CD4-positive, alpha-beta memory T cell (primary cell): Measurements from ENCODE around the gene TOLLIP. TPM values are rescaled to one million over a fixed set of nuclear protein-coding genes. Genes with fewer than 3 reads are reported as not detected.
A peak's percentile ranks its signal among the peaks of the same experiment; 100 is the strongest.

Source experiments
- CTCF ChIA-PET: fragments of 350-600 bp; sonication (Branson Sonifier 250); formaldehyde crosslinking; loops from one replicate; lab custom pipeline; 2021; ENCODE audit warnings: inconsistent platforms; ENCODE audit not compliant: partially characterized antibody; lab: Charles Lee
- POLR2A ChIA-PET: fragments of 350-600 bp; sonication (Branson Sonifier 250); formaldehyde crosslinking; loops from one replicate; lab custom pipeline; 2021; ENCODE audit not compliant: partially characterized antibody; lab: Charles Lee
- DNase-seq, 5 donors: peaks; one replicate each; pipeline versions ENCODE4 v3.0.0 to v3.0.0-alpha.2; 2020 to 2022; ENCODE audit warnings: mixed read lengths in 1 of 5
- H3K27ac ChIP-seq: one replicate; pipeline ENCODE4 v1.7.0; 2013; ENCODE audit warnings: low read depth, low read length
- H3K27me3 ChIP-seq: 2 replicates; pipeline ENCODE4 v1.7.0; 2013; ENCODE audit warnings: mild to moderate bottlenecking, low read length, moderate library complexity; ENCODE audit not compliant: insufficient read depth
- H3K36me3 ChIP-seq: 2 replicates; pipeline ENCODE4 v1.7.0; 2013; ENCODE audit warnings: mild to moderate bottlenecking, low read length, moderate library complexity; ENCODE audit not compliant: insufficient read depth
- H3K4me1 ChIP-seq: 2 replicates; pipeline ENCODE4 v1.7.0; 2013; ENCODE audit warnings: mild to moderate bottlenecking, low read length, moderate library complexity; ENCODE audit not compliant: insufficient read depth
- H3K4me3 ChIP-seq, 2 donors: one replicate each; pipeline ENCODE4 v1.7.0; 2013; ENCODE audit warnings: low read length in 2 of 2, mild to moderate bottlenecking in 1 of 2
- H3K9me3 ChIP-seq, 2 donors: one replicate each; pipeline ENCODE4 v1.7.0; 2013; ENCODE audit warnings: low read length in 2 of 2, control low read depth in 1 of 2; ENCODE audit not compliant: control insufficient read depth in 1 of 2
- H3K27ac Mint-ChIP-seq, 7 donors: one replicate each; pipeline ENCODE4 v1.8.0; 2020 to 2021; ENCODE audit warnings: mixed read lengths in 7 of 7, mild to moderate bottlenecking in 6 of 7, inconsistent platforms in 3 of 7, moderate library complexity in 3 of 7
- H3K27me3 Mint-ChIP-seq, 2 donors: one replicate each; pipeline ENCODE4 v1.8.0; 2020 to 2021; ENCODE audit warnings: mixed read lengths in 2 of 2
- H3K36me3 Mint-ChIP-seq, 2 donors: one replicate each; pipeline ENCODE4 v1.8.0; 2020 to 2021; ENCODE audit warnings: mixed read lengths in 2 of 2, inconsistent platforms in 1 of 2, mild to moderate bottlenecking in 1 of 2
- H3K4me1 Mint-ChIP-seq, 4 donors: one replicate each; pipeline ENCODE4 v1.8.0; 2020 to 2021; ENCODE audit warnings: mixed read lengths in 4 of 4, mild to moderate bottlenecking in 1 of 4
- H3K4me3 Mint-ChIP-seq, 8 donors: one replicate each; pipeline ENCODE4 v1.8.0; 2020 to 2021; ENCODE audit warnings: mixed read lengths in 8 of 8, mild to moderate bottlenecking in 7 of 8, moderate library complexity in 6 of 8, inconsistent platforms in 3 of 8
- H3K9me3 Mint-ChIP-seq, 8 donors: one replicate each; pipeline ENCODE4 v1.8.0; 2020 to 2021; ENCODE audit warnings: mixed read lengths in 8 of 8, mild to moderate bottlenecking in 5 of 8, inconsistent platforms in 3 of 8, moderate library complexity in 1 of 8
- intact Hi-C: fragments of 100-400 bp; cut with micrococcal nuclease; formaldehyde crosslinking; loops from one replicate; pipeline ENCODE4 v1.15.1; 2023
- polyA plus RNA-seq, 2 donors: library from polyadenylated mRNA; unstranded; fragments of 300-500 nt; fragmentation: Illumina TruSeq; gene quantifications; one replicate each; pipeline ENCODE4 v1.2.3, GENCODE V29; 2021
- total RNA-seq, 2 experiments: library from RNA; stranded (reverse); gene quantifications; one replicate each; pipeline ENCODE4 v1.2.3, GENCODE V29; 2021

TOLLIP gene
- total and polyA plus RNA-seq, 4 experiments from 2014 or later, result 29.8 to 51.4 (median 41.7) TPM

GRCh38 chr11:1272531-1272930 is 36.9 kb downstream of the TOLLIP start:
- DNase-seq, result no peak
- Histone ChIP-seq H3K9me3 (no peaks in the 10 kb centered on the region), H3K4me3 (no peak overlapping the region), H3K27me3 (no peaks in the 10 kb centered on the region), H3K27ac (no peak overlapping the region), H3K36me3 (peaks cover 7% of the 10 kb centered on the region), H3K4me1 (no peaks in the 10 kb centered on the region)
- intact Hi-C loops, result no loop called here
- no peaks in the 10 kb centered on the region for H3K27me3 Mint-ChIP-seq
- H3K27ac Mint-ChIP-seq, result no peak overlapping the region
- no peak overlapping the region for H3K4me3 Mint-ChIP-seq
- CTCF ChIA-PET, result no interaction called here
- H3K36me3 Mint-ChIP-seq, result peaks cover 9 to 17% of the 10 kb centered on the region in 2 donors
- POLR2A ChIA-PET, result no interaction called here
- no peaks in the 10 kb centered on the region for H3K9me3 Mint-ChIP-seq
- peaks cover 0 to 8% (median 0%) of the 10 kb centered on the region in 4 donors for H3K4me1 Mint-ChIP-seq

- H3K27me3 Mint-ChIP-seq, result no peaks in the 10 kb centered on the region
- Histone ChIP-seq H3K27ac (no peak overlapping the region), H3K4me3 (no peak overlapping the region), H3K4me1 (no peaks in the 10 kb centered on the region), H3K36me3 (peaks cover 2% of the 10 kb centered on the region), H3K9me3 (no peaks in the 10 kb centered on the region), H3K27me3 (no peaks in the 10 kb centered on the region)
- ChIA-PET POLR2A (no interaction called here), CTCF (no interaction called here)
- intact Hi-C loops, result no loop called here
- H3K27ac Mint-ChIP-seq, result no peak overlapping the region
- H3K9me3 Mint-ChIP-seq, result no peaks in the 10 kb centered on the region
- no peak for DNase-seq
- H3K4me1 Mint-ChIP-seq, result peaks cover 0 to 13% (median 0%) of the 10 kb centered on the region in 4 donors
- peaks cover 5 to 14% of the 10 kb centered on the region in 2 donors for H3K36me3 Mint-ChIP-seq
- H3K4me3 Mint-ChIP-seq, result no peak overlapping the region
Observed at GRCh38 chr11:1271927-1272326, 37.5 kb downstream of the TOLLIP start.

GRCh38 chr11:1271406-1271805 is 38.0 kb downstream of the TOLLIP start:
- CTCF ChIA-PET, result no interaction called here
- intact Hi-C loops, result no loop called here
- POLR2A ChIA-PET, result no interaction called here

GRCh38 chr11:1271002-1271401 is 38.4 kb downstream of the TOLLIP start:
- no peak overlapping the region for H3K27ac Mint-ChIP-seq
- peaks cover 0 to 2% (median 0%) of the 10 kb centered on the region in 8 donors for H3K9me3 Mint-ChIP-seq
- CTCF ChIA-PET, result no interaction called here
- peaks cover 0 to 9% of the 10 kb centered on the region in 2 donors for H3K36me3 Mint-ChIP-seq
- no peaks in the 10 kb centered on the region for H3K27me3 ChIP-seq
- no peaks in the 10 kb centered on the region for H3K9me3 ChIP-seq
- DNase-seq, result no peak
- H3K27me3 Mint-ChIP-seq, result no peaks in the 10 kb centered on the region
- peaks cover 0 to 13% (median 0%) of the 10 kb centered on the region in 4 donors for H3K4me1 Mint-ChIP-seq
- no peak overlapping the region for H3K4me3 Mint-ChIP-seq
- no peaks in the 10 kb centered on the region for H3K36me3 ChIP-seq
- POLR2A ChIA-PET, result no interaction called here
- intact Hi-C loops, result no loop called here
- no peaks in the 10 kb centered on the region for H3K4me1 ChIP-seq
- no peak overlapping the region for H3K4me3 ChIP-seq
- no peak overlapping the region for H3K27ac ChIP-seq

More at GRCh38 chr11:1271406-1271805, 38.0 kb downstream of the TOLLIP start:
- Histone ChIP-seq H3K4me3 (no peak overlapping the region), H3K36me3 (no peaks in the 10 kb centered on the region), H3K4me1 (no peaks in the 10 kb centered on the region), H3K9me3 (no peaks in the 10 kb centered on the region), H3K27me3 (no peaks in the 10 kb centered on the region), H3K27ac (no peak overlapping the region)
- Mint-ChIP-seq H3K9me3 (peaks cover 0 to 2% (median 0%) of the 10 kb centered on the region in 8 donors), H3K36me3 (peaks cover under 1 to 12% of the 10 kb centered on the region in 2 donors), H3K4me3 (no peak overlapping the region), H3K4me1 (peaks cover 0 to 13% (median 0%) of the 10 kb centered on the region in 4 donors), H3K27ac (no peak overlapping the region), H3K27me3 (no peaks in the 10 kb centered on the region)
- DNase-seq, result no peak

- Histone ChIP-seq H3K4me3 (no peak overlapping the region), H3K9me3 (no peaks in the 10 kb centered on the region), H3K4me1 (no peaks in the 10 kb centered on the region), H3K27ac (no peak overlapping the region), H3K27me3 (no peaks in the 10 kb centered on the region), H3K36me3 (no peaks in the 10 kb centered on the region)
- Mint-ChIP-seq H3K27ac (no peak overlapping the region), H3K36me3 (peaks cover 0 to 4% of the 10 kb centered on the region in 2 donors), H3K4me1 (peaks cover 0 to 13% (median 0%) of the 10 kb centered on the region in 4 donors), H3K27me3 (no peaks in the 10 kb centered on the region), H3K9me3 (peaks cover 0 to 2% (median 0%) of the 10 kb centered on the region in 8 donors), H3K4me3 (no peak overlapping the region)
- intact Hi-C loops, result no loop called here
- ChIA-PET CTCF (no interaction called here), POLR2A (no interaction called here)
- no peak for DNase-seq
Observed at GRCh38 chr11:1270476-1270875, 39.0 kb downstream of the TOLLIP start.

GRCh38 chr11:1269957-1270356 is 39.5 kb downstream of the TOLLIP start:
- ChIA-PET CTCF (interaction anchor here (1.0 kb wide), 1 partner anchor 11 kb away, joined by 3 read pairs; no protein-coding TSS in a partner anchor), POLR2A (no interaction called here)
- Mint-ChIP-seq H3K4me1 (peaks cover 0 to 13% (median 1%) of the 10 kb centered on the region in 4 donors), H3K9me3 (peaks cover 0 to 2% (median 0%) of the 10 kb centered on the region in 8 donors), H3K27me3 (no peaks in the 10 kb centered on the region), H3K27ac (no peak overlapping the region), H3K4me3 (no peak overlapping the region), H3K36me3 (peaks cover 0 to 1% of the 10 kb centered on the region in 2 donors)
- intact Hi-C loops, result loop anchor here (10.0 kb wide), 1 partner anchor 65 kb away; no protein-coding TSS in a partner anchor
- DNase-seq, result no peak
- no peaks in the 10 kb centered on the region for H3K9me3 ChIP-seq
- H3K27ac ChIP-seq, result no peak overlapping the region
- no peaks in the 10 kb centered on the region for H3K27me3 ChIP-seq
- no peaks in the 10 kb centered on the region for H3K4me1 ChIP-seq
- H3K36me3 ChIP-seq, result no peaks in the 10 kb centered on the region
- no peak overlapping the region for H3K4me3 ChIP-seq

GRCh38 chr11:1267441-1268100 is 41.9 kb downstream of the TOLLIP start:
- Mint-ChIP-seq H3K9me3 (peaks cover 0 to 5% (median under 1%) of the 10 kb centered on the region in 8 donors), H3K27me3 (no peaks in the 10 kb centered on the region), H3K4me1 (peaks cover 7 to 16% (median 12%) of the 10 kb centered on the region in 4 donors), H3K36me3 (no peaks in the 10 kb centered on the region), H3K4me3 (peak overlapping the region in 1 of 8 donors; percentile 11), H3K27ac (peak overlapping the region in 2 of 7 donors; percentile 47 to 70)
- Histone ChIP-seq H3K27me3 (no peaks in the 10 kb centered on the region), H3K9me3 (no peaks in the 10 kb centered on the region), H3K4me1 (peaks cover 9% of the 10 kb centered on the region), H3K36me3 (no peaks in the 10 kb centered on the region), H3K27ac (no peak overlapping the region), H3K4me3 (no peak overlapping the region)
- ChIA-PET POLR2A (no interaction called here), CTCF (no interaction called here)
- DNase-seq, result peak in 1 of 5 donors; percentile 40
- intact Hi-C loops, result loop anchor here (10.0 kb wide), 1 partner anchor 67 kb away; no protein-coding TSS in a partner anchor
